Stimulated activated CD4-positive, alpha-beta T cell treated with anti-CD3 and anti-CD28 coated beads, Interleukin-12 subunit alpha, Interleukin-12 subunit beta, amount 100 ng/mL, for 24 hours (primary cell): ENCODE measurements around the gene LNX2.

Source experiments
- DNase-seq, 2 experiments: peaks; one replicate each; pipeline ENCODE4 v3.0.0-alpha.2; 2020; ENCODE audit warnings: low read depth in 2 of 2

Gene LNX2

GRCh38 chr13:27504868-27505194, 115.5 kb downstream of the LNX2 start:
- DNase-seq: no peak

GRCh38 chr13:27504128-27504867, 116.0 kb downstream of the LNX2 start:
- no peak for DNase-seq

- DNase-seq: no peak
Measured at GRCh38 chr13:27500806-27501534, 119.4 kb downstream of the LNX2 start.

- DNase-seq: no peak
Measured at GRCh38 chr13:27497563-27498230, 122.6 kb downstream of the LNX2 start.

GRCh38 chr13:27496536-27497273, 123.6 kb downstream of the LNX2 start:
- DNase-seq: no peak

- no peak for DNase-seq
Measured at GRCh38 chr13:27496006-27496405, 124.3 kb downstream of the LNX2 start.
